Measurements from ENCODE around the gene LRRC17. TPM values are rescaled to one million over a fixed set of nuclear protein-coding genes. Genes with fewer than 3 reads are reported as not detected.
"Not testable (repeated sequence)": the region's sequence is repeated elsewhere in the genome, so short reads cannot be mapped to it uniquely, and the experiment has no call there.

The LRRC17 gene
- polyA plus RNA-seq, 10 donors = 28.5 to 63.5 (median 39.1) TPM

GRCh38 chr7:102938679-102939078 is 25.9 kb downstream of the LRRC17 start:
- DNase-seq = no peak

- DNase-seq = peak in 2 of 3 donors; percentile 17 to 59
Observed at GRCh38 chr7:102942181-102942866, 29.5 kb downstream of the LRRC17 start.

DNA sequence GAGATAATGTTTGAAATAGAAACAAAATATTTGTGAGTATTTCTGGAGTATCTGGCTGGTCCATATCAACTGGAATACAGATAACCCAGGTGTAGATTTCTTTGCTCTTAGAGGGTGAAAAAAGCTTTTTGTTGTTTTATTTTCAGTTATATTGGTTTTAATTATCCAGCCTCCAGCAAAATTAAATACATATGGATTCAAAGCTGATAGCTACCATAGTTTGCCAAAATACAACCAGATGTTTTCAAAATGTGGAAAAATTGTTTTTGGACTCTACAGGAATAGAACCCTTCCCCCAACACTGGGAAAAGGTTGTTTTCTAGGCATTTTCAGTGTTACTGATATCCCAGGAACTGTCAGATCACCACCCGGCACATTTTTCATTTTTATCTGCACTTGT is 30.1 kb downstream of the LRRC17 start:
- DNase-seq = peak; percentile 27 to 67 (median 37)

DNA sequence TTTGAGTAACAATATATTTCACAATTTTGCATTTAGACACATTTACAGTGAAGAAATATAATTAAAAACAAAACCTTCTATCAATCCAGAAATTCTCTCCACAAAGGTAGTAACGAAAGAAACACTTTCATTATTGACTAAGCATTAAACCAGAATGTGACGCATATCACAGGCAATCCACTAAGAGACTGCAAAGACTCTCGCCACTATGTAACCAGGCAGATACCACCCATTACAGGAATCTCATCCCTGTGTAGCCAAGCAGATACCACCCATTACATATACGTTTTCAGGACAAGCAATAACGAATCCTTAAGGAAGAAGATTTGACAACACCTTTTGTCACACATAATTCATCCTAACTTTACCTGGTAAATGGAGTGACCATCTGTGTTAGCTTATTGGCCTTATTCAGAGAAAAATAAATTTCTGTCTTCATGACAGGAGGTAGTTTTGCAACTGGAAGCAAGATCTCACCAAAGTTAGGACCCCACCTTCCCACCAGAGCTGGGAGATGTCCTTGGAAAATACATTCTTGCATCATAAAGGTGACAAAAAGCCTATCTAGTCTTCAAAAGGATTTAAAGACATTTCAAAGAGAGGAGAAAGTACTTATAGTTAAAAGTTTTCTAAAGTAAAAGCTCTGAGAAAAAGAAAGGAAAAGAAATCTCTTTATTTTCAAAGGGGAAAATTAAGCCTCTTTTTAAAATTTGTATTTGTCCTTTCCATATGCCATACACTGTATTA is 30.8 kb downstream of the LRRC17 start:
- DNase-seq = no peak

- no peak for DNase-seq
Observed at GRCh38 chr7:102944241-102944640, 31.4 kb downstream of the LRRC17 start.

- DNase-seq = no peak
Observed at GRCh38 chr7:102951839-102952238, 39.0 kb downstream of the LRRC17 start.

- DNase-seq = no peak
Observed at GRCh38 chr7:102953406-102953805, 40.6 kb downstream of the LRRC17 start.

DNA sequence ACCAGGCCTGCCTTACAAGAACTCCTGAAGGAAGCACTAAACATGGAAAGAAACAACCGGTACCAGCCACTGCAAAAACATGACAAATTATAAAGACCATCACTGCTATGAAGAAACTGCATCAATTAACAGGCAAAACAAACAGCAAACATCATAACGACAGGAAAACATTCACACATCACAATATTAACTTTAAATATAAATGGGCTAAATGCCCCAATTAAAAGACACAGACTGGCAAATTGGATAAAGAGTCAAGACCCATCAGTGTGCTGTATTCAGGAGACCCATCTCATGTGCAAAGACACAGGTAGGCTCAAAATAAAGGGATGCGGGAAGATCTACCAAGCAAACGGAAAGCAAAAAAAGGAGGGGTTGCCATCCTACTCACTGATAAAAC is 41.6 kb downstream of the LRRC17 start:
- not testable (repeated sequence) for DNase-seq

DNA sequence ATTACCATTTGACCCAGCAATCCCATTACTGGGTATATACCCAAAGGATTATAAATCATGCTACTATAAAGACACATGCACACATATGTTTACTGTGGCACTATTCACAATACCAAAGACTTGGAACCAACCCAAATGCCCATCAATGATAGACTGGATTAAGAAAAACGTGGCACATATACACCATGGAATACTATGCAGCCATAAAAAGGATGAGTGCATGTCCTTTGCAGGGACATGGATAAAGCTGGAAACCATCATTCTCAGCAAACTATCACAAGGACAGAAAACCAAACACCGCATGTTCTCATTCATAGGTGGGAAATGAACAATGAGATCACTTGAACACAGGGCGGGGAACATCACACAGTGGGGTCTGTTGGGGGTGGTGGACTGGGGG is 45.2 kb downstream of the LRRC17 start:
- DNase-seq = not testable (repeated sequence)

DNA sequence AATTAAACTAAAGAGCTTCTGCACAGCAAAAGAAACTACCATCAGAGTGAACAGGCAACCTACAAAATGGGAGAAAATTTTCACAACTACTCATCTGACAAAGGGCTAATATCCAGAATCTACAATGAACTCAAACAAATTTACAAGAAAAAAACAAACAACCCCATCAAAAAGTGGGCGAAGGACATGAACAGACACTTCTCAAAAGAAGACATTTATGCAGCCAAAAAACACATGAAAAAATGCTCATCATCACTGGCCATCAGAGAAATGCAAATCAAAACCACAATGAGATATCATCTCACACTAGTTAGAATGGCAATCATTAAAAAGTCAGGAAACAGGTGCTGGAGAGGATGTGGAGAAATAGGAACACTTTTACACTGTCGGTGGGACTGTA is 49.2 kb downstream of the LRRC17 start:
- not testable (repeated sequence) for DNase-seq

- DNase-seq = no peak
Observed at GRCh38 chr7:102966465-102966864, 53.7 kb downstream of the LRRC17 start.

GRCh38 chr7:102967798-102968197 is 55.0 kb downstream of the LRRC17 start:
- DNase-seq = no peak

DNA sequence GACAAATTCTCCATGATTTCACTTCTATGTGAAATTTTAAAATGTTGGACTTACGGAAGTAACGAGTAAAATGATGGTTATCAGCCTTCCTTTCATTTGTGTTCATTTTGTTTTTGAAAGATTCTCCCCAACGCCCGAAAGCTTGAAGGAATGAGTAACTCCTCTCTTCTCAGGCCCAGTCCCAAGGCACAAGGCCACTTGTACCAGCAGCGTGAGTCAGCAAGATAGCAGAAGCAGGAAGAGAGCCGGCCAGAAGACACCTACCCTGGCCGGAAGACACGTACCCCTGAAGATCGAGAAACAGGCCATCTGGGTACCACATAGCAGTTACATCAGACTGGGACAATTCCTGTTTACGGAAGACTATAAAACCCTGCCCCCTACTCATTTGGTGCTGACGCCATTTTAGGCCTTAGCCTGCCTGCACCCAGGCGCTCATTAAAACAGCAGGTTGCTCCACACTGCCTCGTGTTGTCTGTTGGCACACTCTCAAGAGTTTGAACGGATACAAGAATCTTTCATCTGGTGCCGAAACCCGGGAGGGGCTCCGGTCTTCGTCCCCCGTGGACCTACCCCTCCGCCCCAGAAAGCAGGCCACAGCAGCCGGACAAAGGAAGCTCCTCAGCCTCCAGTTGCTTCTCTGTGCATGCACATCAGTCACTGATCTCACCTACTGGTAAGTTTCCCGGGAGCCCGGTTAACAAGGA is 60.4 kb downstream of the LRRC17 start:
- no peak for DNase-seq

- no peak for DNase-seq
Observed at GRCh38 chr7:102974366-102975236, 61.8 kb downstream of the LRRC17 start.

- no peak for DNase-seq
Observed at GRCh38 chr7:102975854-102976253, 63.1 kb downstream of the LRRC17 start.

DNA sequence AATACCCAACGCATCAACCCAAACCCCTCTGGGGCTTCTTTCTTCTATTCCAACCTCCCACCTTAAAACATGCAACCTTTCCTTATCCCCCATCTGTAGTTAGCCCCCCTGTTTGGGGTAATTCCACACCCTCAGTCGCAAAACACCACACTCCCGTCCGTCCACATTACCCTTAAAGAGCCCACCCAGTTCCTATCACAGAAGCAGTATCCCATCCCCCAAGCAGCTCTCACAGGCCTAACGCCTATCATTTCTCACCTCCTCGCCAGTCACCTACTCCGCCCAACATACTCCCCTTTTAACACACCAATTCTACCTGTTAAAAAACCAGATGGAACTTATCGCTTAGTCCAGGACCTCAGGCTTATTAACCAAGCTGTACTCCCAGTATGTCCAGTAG is 63.7 kb downstream of the LRRC17 start:
- DNase-seq = no peak

DNA sequence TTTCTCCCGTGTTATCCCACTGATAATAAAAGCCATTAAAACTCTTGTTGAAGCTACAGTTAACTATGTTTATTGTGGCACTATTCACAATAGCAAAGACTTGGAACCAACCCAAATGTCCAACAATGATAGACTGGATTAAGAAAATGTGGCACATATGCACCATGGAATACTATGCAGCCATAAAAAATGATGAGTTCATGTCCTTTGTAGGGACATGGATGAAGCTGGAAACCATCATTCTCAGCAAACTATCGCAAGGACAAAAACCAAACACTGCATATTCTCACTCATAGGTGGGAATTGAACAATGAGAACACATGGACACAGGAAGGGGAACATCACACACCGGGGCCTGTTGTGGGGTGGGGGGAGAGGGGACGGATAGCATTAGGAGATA is 64.8 kb downstream of the LRRC17 start:
- DNase-seq = not testable (repeated sequence)

- DNase-seq = no peak
Observed at GRCh38 chr7:102978284-102978683, 65.5 kb downstream of the LRRC17 start.

DNA sequence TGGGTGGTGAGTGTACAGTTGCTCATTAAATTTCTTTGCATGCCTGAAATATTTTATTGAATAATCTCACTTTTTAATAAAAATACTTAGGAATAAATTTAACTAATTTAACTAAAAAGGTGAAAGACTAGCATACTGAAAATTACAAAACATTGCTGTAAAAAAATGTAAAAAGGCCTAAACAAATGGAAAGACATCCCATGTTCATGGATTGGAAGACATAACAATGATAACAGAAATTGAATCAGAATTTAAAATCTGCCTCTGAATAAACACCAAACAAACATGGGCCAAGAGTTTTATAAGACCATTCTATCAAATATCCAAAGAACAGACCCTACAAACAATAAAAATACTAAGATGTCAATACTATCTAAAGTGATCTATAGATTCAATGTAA is 66.9 kb downstream of the LRRC17 start:
- DNase-seq = no peak

- no peak for DNase-seq
Observed at GRCh38 chr7:102981451-102981850, 68.7 kb downstream of the LRRC17 start.

DNA sequence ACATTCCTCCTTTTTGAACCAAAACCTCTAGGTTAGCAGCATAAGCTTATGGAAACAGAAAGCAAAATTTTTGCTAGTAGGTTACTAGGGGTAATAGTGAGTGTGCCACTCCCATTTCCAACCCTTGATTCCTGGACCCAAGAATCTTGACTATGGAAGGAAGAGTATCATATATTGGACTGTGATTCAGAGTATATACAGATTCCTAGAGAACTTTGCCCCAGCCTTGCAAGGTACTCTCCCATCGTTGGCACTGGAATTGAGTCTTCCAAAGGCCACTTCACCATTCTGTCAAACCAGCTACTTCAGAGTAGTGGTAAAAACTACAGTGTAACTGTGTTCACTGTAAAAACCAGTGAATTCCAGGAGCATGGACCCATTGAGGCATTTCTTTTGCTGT is 69.4 kb downstream of the LRRC17 start:
- no peak for DNase-seq

DNA sequence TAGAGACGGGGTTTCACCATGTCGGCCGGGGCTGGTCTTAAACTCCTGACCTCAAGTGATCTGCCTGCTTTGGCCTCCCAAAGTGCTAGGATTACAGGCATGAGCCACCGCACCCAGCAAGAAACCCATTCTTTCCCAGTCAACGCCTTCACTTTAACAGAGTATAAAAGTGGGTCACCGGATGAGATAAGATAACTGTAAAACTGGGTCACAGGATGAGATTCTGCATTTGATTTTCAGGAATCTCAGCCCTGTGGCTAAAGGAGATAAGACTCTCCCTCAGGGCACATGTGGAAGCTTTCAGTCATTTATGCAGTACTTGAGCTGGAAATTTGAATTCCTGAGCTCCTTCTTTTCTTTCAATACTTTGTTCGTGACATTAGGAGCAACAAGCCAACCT is 70.8 kb downstream of the LRRC17 start:
- DNase-seq = no peak

Data from muscle of back (tissue), 11 donors.